Body of pancreas (tissue), 4 donors: ENCODE results near the gene SPATA6. TPM values are rescaled to one million over a fixed set of nuclear protein-coding genes. Genes with fewer than 3 reads are reported as not detected.
"Not testable (repeated sequence)": the region's sequence is repeated elsewhere in the genome, so short reads cannot be mapped to it uniquely, and the experiment has no call there.

ENCODE experiments used
- ATAC-seq: fragments of 150-250 bp; one replicate; pipeline ENCODE4 v1.9.1; 2016
- DNase-seq, 4 donors: peaks; one replicate each; pipeline ENCODE4 v3.0.0-alpha.2; 2019
- H3K27ac ChIP-seq, 4 donors: fragments of 200-600 bp; sonication (generic); 1 replicate in 3 of 4; 2 replicates in 1 of 4; pipeline versions ENCODE4 v1.5.1 to v1.6.1; 2016 to 2019; ENCODE audit warnings: mild to moderate bottlenecking in 1 of 4, mixed read lengths in 1 of 4, moderate library complexity in 1 of 4
- H3K27me3 ChIP-seq, 2 donors: fragments of 200-600 bp; sonication (generic); one replicate each; pipeline ENCODE4 v1.6.0; 2016; ENCODE audit warnings: mild to moderate bottlenecking in 1 of 2
- H3K36me3 ChIP-seq, 2 donors: fragments of 200-600 bp; sonication (generic); replicated peaks in 1 of 2; 2 replicates each; pipeline ENCODE4 v1.5.1; 2016; ENCODE audit warnings: low read depth in 2 of 2; ENCODE audit not compliant: insufficient read depth in 1 of 2
- H3K4me1 ChIP-seq: fragments of 200-600 bp; sonication (generic); one replicate; pipeline ENCODE4 v1.6.0; 2016
- H3K4me3 ChIP-seq, 2 donors: fragments of 200-600 bp; sonication (generic); 1 replicate in 1 of 2; 2 replicates in 1 of 2; pipeline ENCODE4 v1.5.1; 2016 to 2019
- H3K9me3 ChIP-seq, 3 donors: fragments of 200-600 bp; sonication (generic); 1 replicate in 2 of 3; 2 replicates in 1 of 3; pipeline ENCODE4 v1.5.1; 2016
- CTCF ChIP-seq, 7 experiments: fragments of 450-650 bp in 4 of 7; fragments of 200-600 bp in 3 of 7; sonication (generic) in 3 of 7; IDR thresholded peaks; one replicate each; pipeline ENCODE4 v1.5.1; 2016 to 2019; ENCODE audit warnings: antibody characterized with exemption in 7 of 7
- POLR2A ChIP-seq, 3 donors: fragments of 450-650 bp; IDR thresholded peaks; one replicate each; pipeline ENCODE4 v1.6.1; 2016; ENCODE audit warnings: antibody characterized with exemption in 3 of 3, mild to moderate bottlenecking in 2 of 3
- whole genome bisulfite sequencing, 2 donors: methylation state at CpG; one replicate each; pipeline ENCODE4 v1.1.5; 2017; 5-methylcytosine and 5-hydroxymethylcytosine counted together
- intact Hi-C: fragments of 100-400 bp; cut with DNase I; formaldehyde crosslinking; loops from one replicate; pipeline ENCODE4 v1.15.1; 2023
- total RNA-seq, 2 donors: library from RNA; depleted of rRNA; stranded (reverse); fragments of >200 nt; gene quantifications; one replicate each; pipeline ENCODE4 v1.1.0, GENCODE V29; 2016

SPATA6 gene
- total RNA-seq, 2 donors from 2014 or later = 5.3 to 15.8 TPM

GRCh38 chr1:48442864-48443619, 29.0 kb downstream of the SPATA6 start:
- Histone ChIP-seq H3K4me3 (no peak overlapping the region), H3K36me3 (no peaks in the 10 kb centered on the region), H3K4me1 (no peaks in the 10 kb centered on the region), H3K27ac (no peak overlapping the region), H3K9me3 (no peaks in the 10 kb centered on the region), H3K27me3 (no peaks in the 10 kb centered on the region)
- DNase-seq = no peak
- intact Hi-C loops = no loop called here
- no peak for TF ChIP-seq CTCF (IDR thresholded peaks at IDR 0.05)
- TF ChIP-seq POLR2A (IDR thresholded peaks at IDR 0.05) = no peak
- 80% methylated on average over 6 of the region's 6 CpGs for WGBS, 2 donors
- ATAC-seq = no peak

GRCh38 chr1:48440786-48441185, 31.2 kb downstream of the SPATA6 start:
- H3K27me3 ChIP-seq, H3K9me3 ChIP-seq, H3K27ac ChIP-seq, DNase-seq, H3K4me3 ChIP-seq, ATAC-seq, H3K36me3 ChIP-seq, intact Hi-C loops, H3K4me1 ChIP-seq: not testable (repeated sequence)
- WGBS, 2 donors = 93 to 97% methylated on average over 3 of the region's 3 CpGs

GRCh38 chr1:48439380-48439779, 32.6 kb downstream of the SPATA6 start:
- ATAC-seq (no peak), DNase-seq (no peak)
- TF ChIP-seq CTCF (IDR thresholded peaks at IDR 0.05) (no peak), POLR2A (IDR thresholded peaks at IDR 0.05) (no peak)
- no peak overlapping the region for H3K27ac ChIP-seq
- H3K9me3 ChIP-seq = peaks cover 0 to 6% (median 0%) of the 10 kb centered on the region in 3 donors
- 94 to 95% methylated on average over 9 of the region's 9 CpGs for WGBS, 2 donors
- no peaks in the 10 kb centered on the region for H3K27me3 ChIP-seq
- no peaks in the 10 kb centered on the region for H3K36me3 ChIP-seq
- intact Hi-C loops = no loop called here
- H3K4me1 ChIP-seq = no peaks in the 10 kb centered on the region
- H3K4me3 ChIP-seq = no peak overlapping the region

GRCh38 chr1:48437379-48437778, 34.6 kb downstream of the SPATA6 start:
- H3K27me3 ChIP-seq, H3K9me3 ChIP-seq, H3K27ac ChIP-seq, ATAC-seq, intact Hi-C loops, H3K4me1 ChIP-seq, H3K36me3 ChIP-seq, DNase-seq, H3K4me3 ChIP-seq: not testable (repeated sequence)

GRCh38 chr1:48435312-48436002, 36.5 kb downstream of the SPATA6 start:
- DNase-seq, H3K27me3 ChIP-seq, H3K27ac ChIP-seq, intact Hi-C loops, H3K4me1 ChIP-seq, ATAC-seq, H3K4me3 ChIP-seq, H3K36me3 ChIP-seq, H3K9me3 ChIP-seq: not testable (repeated sequence)
- 93 to 95% methylated on average over 23 to 29 of the region's 29 CpGs for WGBS, 2 donors

- 95 to 100% methylated on average over 1 of the region's 1 CpG for WGBS, 2 donors
- intact Hi-C loops = no loop called here
- Histone ChIP-seq H3K27me3 (no peaks in the 10 kb centered on the region), H3K9me3 (peaks cover 0 to 6% (median 0%) of the 10 kb centered on the region in 3 donors), H3K36me3 (no peaks in the 10 kb centered on the region), H3K27ac (no peak overlapping the region), H3K4me3 (no peak overlapping the region), H3K4me1 (no peaks in the 10 kb centered on the region)
- no peak for ATAC-seq
- no peak for TF ChIP-seq POLR2A (IDR thresholded peaks at IDR 0.05)
- TF ChIP-seq CTCF (IDR thresholded peaks at IDR 0.05) = no peak
- DNase-seq = no peak
Observed at GRCh38 chr1:48430832-48431231, 41.2 kb downstream of the SPATA6 start.
